Measurements from ENCODE around the gene USP32. TPM values are rescaled to one million over a fixed set of nuclear protein-coding genes. Genes with fewer than 3 reads are reported as not detected.

USP32 gene
- total RNA-seq, 4 donors from 2014 or later = 65.1 to 80.1 (median 77.2) TPM

DNA sequence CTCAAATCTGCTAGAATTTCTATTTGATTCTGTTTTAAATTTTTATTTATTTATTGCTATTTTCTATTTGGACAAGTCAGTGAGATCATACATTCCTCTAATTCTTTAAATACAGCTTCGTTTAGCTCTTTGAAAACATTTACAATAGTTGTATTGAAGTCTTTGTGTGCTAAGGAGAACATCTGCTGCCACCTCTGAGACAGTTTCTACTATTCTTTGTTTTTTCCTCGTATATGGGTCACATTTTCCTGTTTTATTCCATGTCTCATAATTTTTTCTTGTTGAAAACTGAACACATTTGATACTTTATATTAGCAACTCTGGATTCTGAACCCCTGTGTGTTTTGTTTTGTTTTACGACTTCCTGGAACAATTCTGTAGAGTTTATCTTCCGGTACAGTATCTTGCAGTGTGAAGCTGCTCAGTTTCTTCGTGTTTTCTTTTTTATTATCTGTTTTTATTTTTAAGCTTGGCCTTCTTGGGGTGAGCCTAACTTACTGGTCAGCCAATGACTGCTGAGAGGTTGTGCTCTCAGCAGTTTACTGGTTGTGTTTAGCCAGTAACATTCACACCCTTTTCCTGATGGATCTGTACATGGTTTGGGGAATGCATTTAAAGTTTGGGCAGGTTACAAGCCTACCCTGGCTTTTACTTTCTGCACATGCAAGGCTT lies 143.2 kb downstream of the USP32 start:
- TF ChIP-seq, protein P1, sequence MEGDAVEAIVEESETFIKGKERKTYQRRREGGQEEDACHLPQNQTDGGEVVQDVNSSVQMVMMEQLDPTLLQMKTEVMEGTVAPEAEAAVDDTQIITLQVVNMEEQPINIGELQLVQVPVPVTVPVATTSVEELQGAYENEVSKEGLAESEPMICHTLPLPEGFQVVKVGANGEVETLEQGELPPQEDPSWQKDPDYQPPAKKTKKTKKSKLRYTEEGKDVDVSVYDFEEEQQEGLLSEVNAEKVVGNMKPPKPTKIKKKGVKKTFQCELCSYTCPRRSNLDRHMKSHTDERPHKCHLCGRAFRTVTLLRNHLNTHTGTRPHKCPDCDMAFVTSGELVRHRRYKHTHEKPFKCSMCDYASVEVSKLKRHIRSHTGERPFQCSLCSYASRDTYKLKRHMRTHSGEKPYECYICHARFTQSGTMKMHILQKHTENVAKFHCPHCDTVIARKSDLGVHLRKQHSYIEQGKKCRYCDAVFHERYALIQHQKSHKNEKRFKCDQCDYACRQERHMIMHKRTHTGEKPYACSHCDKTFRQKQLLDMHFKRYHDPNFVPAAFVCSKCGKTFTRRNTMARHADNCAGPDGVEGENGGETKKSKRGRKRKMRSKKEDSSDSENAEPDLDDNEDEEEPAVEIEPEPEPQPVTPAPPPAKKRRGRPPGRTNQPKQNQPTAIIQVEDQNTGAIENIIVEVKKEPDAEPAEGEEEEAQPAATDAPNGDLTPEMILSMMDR (IDR thresholded peaks at IDR 0.05; ENCODE audit: low read depth) = no peak

DNA sequence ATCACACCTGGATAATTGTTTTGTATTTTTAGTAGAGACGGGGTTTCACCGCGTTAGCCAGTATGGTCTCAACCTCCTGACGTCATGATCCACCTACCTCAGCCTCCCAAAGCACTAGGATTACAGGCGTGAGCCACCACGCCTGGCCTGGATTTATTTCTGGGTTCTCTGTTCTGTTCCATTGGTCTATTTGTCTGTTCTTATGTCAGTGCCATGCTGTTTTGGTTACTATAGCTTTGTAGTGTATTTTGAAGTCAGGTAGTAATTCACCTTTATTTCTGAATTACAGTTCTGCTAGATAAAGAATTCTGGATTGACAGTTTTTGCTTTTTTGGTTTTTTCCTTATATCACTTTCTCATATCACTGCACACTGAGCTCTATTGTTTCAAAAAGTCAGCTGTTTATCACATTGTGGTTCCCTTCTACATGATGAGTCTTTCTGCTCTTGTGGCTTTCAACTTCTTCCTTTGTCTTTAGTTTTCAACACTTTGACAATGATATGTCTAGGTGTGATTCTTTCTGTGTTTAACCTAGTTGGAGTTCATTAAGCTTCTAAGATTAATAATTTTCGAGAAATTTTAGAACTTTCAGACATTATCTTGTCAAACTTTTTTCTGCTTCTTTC lies 144.0 kb downstream of the USP32 start:
- TF ChIP-seq, protein P1 (IDR thresholded peaks at IDR 0.05; ENCODE audit: low read depth) = no peak

DNA sequence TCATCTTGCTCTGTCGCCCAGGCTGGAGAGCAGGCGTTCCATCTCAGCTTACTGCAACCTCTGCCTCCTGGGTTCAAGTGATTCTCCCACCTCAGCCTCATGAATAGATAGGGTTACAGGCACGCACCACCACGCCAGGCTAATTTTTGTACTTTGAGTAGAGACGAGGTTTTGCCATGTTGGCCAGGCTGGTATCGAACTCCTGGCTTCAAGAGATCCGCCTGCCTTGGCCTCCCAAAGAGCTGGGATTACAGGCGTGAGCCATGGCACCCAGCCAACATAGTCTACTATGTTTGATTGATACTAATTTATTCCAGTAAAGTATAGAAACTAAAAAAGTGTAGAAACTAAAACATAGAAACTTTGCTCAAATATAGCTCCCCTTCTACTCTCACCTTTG lies 147.3 kb downstream of the USP32 start:
- TF ChIP-seq, protein P1 (IDR thresholded peaks at IDR 0.05; ENCODE audit: low read depth) = no peak

DNA sequence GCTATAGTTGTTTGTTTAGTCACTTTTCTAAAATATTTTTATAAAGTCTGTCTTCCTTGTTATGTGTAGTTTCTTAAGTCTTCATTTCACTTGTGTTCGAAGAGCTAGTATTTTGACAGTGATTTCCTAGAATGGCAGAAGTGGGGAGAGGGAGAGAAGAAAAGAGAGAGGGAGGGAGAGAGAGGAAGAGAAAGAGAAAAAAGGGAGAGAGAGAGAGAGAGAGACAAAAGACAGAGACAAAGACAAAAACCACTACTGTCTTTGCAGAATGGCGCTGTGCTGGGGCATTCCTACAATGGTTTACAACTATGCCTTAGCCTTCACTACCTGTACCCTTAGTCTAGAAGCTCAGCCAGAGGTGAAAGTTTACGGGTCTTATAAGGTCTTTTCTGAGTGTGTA lies 151.6 kb downstream of the USP32 start:
- TF ChIP-seq, protein P1 (IDR thresholded peaks at IDR 0.05; ENCODE audit: low read depth) = no peak

DNA sequence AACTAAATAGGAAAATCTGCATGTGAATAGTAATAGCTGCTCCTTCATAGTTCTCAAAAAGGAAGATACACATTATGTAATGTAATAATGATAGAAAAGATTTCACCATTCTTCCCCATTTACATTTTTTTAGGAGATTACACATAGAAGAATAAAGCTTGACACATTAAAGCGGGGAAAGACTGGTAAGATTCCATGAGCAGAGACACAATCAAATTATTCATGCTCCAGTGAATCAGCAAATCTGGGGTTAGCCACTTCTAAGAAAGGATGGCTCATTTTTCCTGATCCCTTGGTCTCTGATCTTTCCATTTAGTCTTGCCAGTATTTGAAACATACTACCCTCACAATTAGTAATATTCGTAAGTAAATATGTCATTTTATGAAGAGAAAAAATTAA lies 160.2 kb downstream of the USP32 start:
- TF ChIP-seq, protein P1 (IDR thresholded peaks at IDR 0.05; ENCODE audit: low read depth) = peak; percentile 70

DNA sequence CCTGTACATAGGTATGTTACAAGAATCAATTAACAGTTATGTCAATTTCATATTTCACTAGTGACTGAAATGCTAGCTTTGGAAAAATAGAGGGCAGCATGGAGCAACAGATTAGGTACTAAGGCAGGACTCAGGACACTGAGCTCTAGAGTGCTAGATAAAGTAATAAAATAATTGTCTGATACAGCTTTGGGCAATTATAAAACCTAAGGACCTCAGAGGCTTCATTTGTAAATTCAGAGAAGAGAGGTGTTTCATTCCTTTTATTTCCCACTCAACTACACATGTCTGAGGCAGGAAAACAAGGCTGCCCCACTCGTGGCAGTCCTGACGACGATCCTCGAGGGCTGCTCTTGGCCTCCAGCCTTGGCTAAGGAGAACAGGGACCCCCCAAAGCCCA lies 160.7 kb downstream of the USP32 start:
- TF ChIP-seq, protein P1 (IDR thresholded peaks at IDR 0.05; ENCODE audit: low read depth) = no peak

DNA sequence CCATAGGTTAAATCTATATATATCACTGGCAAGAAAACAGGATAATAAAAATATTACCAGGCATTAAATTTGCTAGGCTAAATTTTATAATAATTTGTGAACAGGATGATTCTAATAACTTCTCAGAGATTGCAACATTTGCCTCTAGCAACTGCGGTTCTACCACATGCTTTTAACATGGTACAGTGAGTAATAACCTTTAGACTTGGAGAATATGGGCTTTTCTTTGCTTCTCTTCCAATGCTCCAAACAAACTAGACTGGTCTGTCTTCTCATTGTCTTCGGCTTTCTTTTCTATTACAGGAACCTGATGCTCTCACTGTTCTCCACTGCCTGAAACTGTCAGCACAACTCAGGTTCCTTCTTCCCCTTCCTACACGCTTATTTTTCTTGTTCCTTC lies 161.6 kb downstream of the USP32 start:
- TF ChIP-seq, protein P1 (IDR thresholded peaks at IDR 0.05; ENCODE audit: low read depth) = no peak
